Transverse colon (tissue), 4 donors: Measurements from ENCODE around the gene SLC13A3. TPM values are rescaled to one million over a fixed set of nuclear protein-coding genes. Genes with fewer than 3 reads are reported as not detected.

Experiments
- DNase-seq: peaks from one replicate; pipeline ENCODE4 v3.0.0-alpha.2; 2019
- H3K27ac ChIP-seq, 4 donors: fragments of 200-600 bp; sonication (generic); 2 replicates each; pipeline ENCODE4 v1.5.1; 2016 to 2018; ENCODE audit warnings: inconsistent platforms in 4 of 4
- H3K27me3 ChIP-seq: fragments of 200-600 bp; sonication (generic); 2 replicates; pipeline ENCODE4 v1.5.1; 2017; ENCODE audit warnings: inconsistent platforms
- H3K36me3 ChIP-seq, 4 donors: fragments of 200-600 bp; sonication (generic); 2 replicates each; pipeline ENCODE4 v1.5.1; 2017 to 2019; ENCODE audit warnings: inconsistent platforms in 4 of 4
- H3K4me1 ChIP-seq, 4 donors: fragments of 200-600 bp; sonication (generic); 2 replicates each; pipeline ENCODE4 v1.5.1; 2017 to 2020; ENCODE audit warnings: inconsistent platforms in 4 of 4
- H3K4me3 ChIP-seq, 4 donors: fragments of 200-600 bp; sonication (generic); 1 replicate in 1 of 4; 2 replicates in 3 of 4; pipeline versions ENCODE4 v1.5.1 to v1.6.1; 2017 to 2019; ENCODE audit warnings: inconsistent platforms in 4 of 4
- H3K9me3 ChIP-seq, 2 donors: fragments of 200-600 bp; sonication (generic); 2 replicates each; pipeline ENCODE4 v1.5.1; 2017 to 2019; ENCODE audit warnings: inconsistent platforms in 2 of 2
- EP300 ChIP-seq: sonication (generic); formaldehyde crosslinking; IDR thresholded peaks from one replicate; pipeline ENCODE4 v1.6.1; 2017; ENCODE audit warnings: antibody characterized with exemption, low read depth
- POLR2A ChIP-seq: fragments of 450-650 bp; IDR thresholded peaks from one replicate; pipeline ENCODE4 v1.6.1; 2016; ENCODE audit warnings: antibody characterized with exemption, mild to moderate bottlenecking, moderate library complexity
- POLR2AphosphoS5 ChIP-seq, 3 donors: sonication (generic); formaldehyde crosslinking; IDR thresholded peaks; one replicate each; pipeline ENCODE4 v1.6.1; 2016; ENCODE audit warnings: antibody characterized with exemption in 3 of 3
- WGBS, 2 donors: methylation state at CpG; one replicate each; pipeline ENCODE4 v1.1.5; 2018; ENCODE audit warnings: low coverage in 1 of 2; 5-methylcytosine and 5-hydroxymethylcytosine counted together
- in situ Hi-C, 4 donors: fragments of 200-750 bp; cut with MboI; loops; one replicate each; pipeline versions ENCODE4 v1.15.0 to v1.15.1; 2017; ENCODE audit warnings: low sequenced_read_pairs in 3 of 4, low pct_ligation_motif_present in 1 of 4, low pct_unique_long_range_greater_than_20kb in 1 of 4
- intact Hi-C: fragments of 100-400 bp; cut with DNase I; formaldehyde crosslinking; loops from one replicate; pipeline ENCODE4 v1.15.1; 2023; ENCODE audit warnings: low total_unique reads
- total RNA-seq, 4 donors: library from RNA; depleted of rRNA; stranded (reverse); fragments of >200 nt; gene quantifications; one replicate each; pipeline ENCODE4 v1.1.0, GENCODE V29; 2016
- TF ChIP-seq, protein P1 (sequence below), 5 experiments: fragments of 200-600 bp in 3 of 5; fragments of 450-650 bp in 2 of 5; sonication (generic) in 3 of 5; IDR thresholded peaks; 1 replicate in 2 of 5; 2 replicates in 3 of 5; pipeline ENCODE4 v1.5.1; 2016 to 2017; ENCODE audit warnings: antibody characterized with exemption in 5 of 5, inconsistent platforms in 3 of 5, mild to moderate bottlenecking in 2 of 5, moderate library complexity in 1 of 5

Gene SLC13A3
- total RNA-seq, 4 donors from 2014 or later = 0.14 to 0.48 TPM; not detected in 2

GRCh38 chr20:46543033-46543432, 108.2 kb downstream of the SLC13A3 start:
- Histone ChIP-seq H3K9me3 (no peaks in the 10 kb centered on the region), H3K27me3 (peaks cover 13% of the 10 kb centered on the region), H3K27ac (no peak overlapping the region), H3K36me3 (no peaks in the 10 kb centered on the region), H3K4me3 (no peak overlapping the region), H3K4me1 (peaks cover 0 to 3% (median 0%) of the 10 kb centered on the region in 4 donors)
- WGBS, 2 donors = 67 to 94% methylated on average over 3 to 4 of the region's 4 CpGs
- DNase-seq = no peak
- intact Hi-C loops = no loop called here
- TF ChIP-seq, protein P1, sequence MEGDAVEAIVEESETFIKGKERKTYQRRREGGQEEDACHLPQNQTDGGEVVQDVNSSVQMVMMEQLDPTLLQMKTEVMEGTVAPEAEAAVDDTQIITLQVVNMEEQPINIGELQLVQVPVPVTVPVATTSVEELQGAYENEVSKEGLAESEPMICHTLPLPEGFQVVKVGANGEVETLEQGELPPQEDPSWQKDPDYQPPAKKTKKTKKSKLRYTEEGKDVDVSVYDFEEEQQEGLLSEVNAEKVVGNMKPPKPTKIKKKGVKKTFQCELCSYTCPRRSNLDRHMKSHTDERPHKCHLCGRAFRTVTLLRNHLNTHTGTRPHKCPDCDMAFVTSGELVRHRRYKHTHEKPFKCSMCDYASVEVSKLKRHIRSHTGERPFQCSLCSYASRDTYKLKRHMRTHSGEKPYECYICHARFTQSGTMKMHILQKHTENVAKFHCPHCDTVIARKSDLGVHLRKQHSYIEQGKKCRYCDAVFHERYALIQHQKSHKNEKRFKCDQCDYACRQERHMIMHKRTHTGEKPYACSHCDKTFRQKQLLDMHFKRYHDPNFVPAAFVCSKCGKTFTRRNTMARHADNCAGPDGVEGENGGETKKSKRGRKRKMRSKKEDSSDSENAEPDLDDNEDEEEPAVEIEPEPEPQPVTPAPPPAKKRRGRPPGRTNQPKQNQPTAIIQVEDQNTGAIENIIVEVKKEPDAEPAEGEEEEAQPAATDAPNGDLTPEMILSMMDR (IDR thresholded peaks at IDR 0.05) = no peak
- no peak for TF ChIP-seq EP300
- TF ChIP-seq POLR2A = no peak
- no peak for TF ChIP-seq POLR2AphosphoS5 (IDR thresholded peaks at IDR 0.05)
- in situ Hi-C loops = no loop called here

DNA sequence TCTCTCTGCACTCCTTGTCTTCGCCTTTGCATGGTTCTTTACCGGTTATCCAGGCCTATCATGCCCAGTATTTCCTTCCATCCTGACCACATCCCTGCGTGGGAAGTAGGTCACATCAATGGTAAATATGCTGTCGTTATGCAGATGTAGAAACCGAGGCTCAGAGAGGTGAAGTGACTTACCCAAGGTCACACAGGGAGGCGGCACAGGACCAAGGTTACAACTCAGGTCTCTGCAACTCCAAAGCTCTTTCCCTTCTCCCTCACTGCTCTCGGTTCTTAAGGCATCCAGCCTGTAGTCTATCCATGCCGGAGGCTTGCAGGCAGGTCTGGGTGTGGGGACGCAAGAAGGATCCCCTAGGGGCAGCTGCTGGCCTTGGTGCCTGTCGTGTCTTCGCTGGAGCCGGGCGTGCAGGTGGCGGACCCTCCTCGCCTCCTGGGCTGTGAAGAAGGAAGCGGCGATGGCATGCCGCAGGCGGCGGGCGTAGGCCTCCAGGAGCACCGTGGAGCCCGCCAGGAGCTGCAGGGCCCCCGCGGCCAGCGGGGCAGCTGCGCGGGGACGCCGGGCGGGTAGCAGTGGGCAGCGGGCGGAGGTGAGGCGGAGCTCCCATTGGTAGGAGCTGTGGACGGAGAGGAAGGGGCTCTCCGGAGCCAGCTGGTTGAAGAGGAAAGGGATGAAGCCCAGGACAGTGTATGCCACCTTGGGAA, 109.9 kb downstream of the SLC13A3 start:
- DNase-seq = no peak
- in situ Hi-C loops = no loop called here
- intact Hi-C loops = no loop called here
- no peaks in the 10 kb centered on the region for H3K9me3 ChIP-seq
- peaks cover 13% of the 10 kb centered on the region for H3K27me3 ChIP-seq
- no peak overlapping the region for H3K4me3 ChIP-seq
- TF ChIP-seq, protein P1 (IDR thresholded peaks at IDR 0.05) = no peak
- TF ChIP-seq POLR2AphosphoS5 (IDR thresholded peaks at IDR 0.05) (no peak), POLR2A (no peak), EP300 (no peak)
- H3K4me1 ChIP-seq = peaks cover 0 to 3% (median 0%) of the 10 kb centered on the region in 4 donors
- no peak overlapping the region for H3K27ac ChIP-seq
- WGBS, 2 donors = 79 to 80% methylated on average over 15 to 36 of the region's 36 CpGs
- no peaks in the 10 kb centered on the region for H3K36me3 ChIP-seq

DNA sequence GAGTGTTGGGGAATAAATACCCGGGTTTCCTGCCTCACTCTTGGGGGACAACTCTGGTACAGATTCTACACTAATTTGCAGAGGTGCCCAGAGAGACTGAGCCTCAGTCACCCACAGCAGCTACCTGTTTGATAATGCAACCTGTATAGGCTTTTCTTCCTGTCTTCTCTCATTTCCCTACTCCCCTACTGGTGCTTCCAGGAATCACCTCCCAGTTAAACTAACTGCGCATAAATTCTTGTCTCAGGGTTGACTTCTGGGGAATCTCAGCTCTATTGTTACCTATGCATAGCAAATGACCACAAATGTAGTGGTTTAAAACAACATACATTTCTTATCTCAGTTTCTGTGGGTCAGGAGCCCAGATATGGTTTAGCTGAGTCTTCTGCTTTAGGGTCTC, 112.1 kb downstream of the SLC13A3 start:
- no peak overlapping the region for H3K4me3 ChIP-seq
- H3K4me1 ChIP-seq = peaks cover 0 to 3% (median 0%) of the 10 kb centered on the region in 4 donors
- H3K27me3 ChIP-seq = peaks cover 13% of the 10 kb centered on the region
- H3K36me3 ChIP-seq = no peaks in the 10 kb centered on the region
- no peaks in the 10 kb centered on the region for H3K9me3 ChIP-seq
- WGBS, 2 donors = 86 to 100% methylated on average over 1 to 2 of the region's 2 CpGs
- no peak overlapping the region for H3K27ac ChIP-seq
- DNase-seq = no peak
- TF ChIP-seq POLR2AphosphoS5 (IDR thresholded peaks at IDR 0.05) = no peak
- TF ChIP-seq, protein P1 (IDR thresholded peaks at IDR 0.05) = no peak
- no peak for TF ChIP-seq EP300
- no peak for TF ChIP-seq POLR2A
- intact Hi-C loops (no loop called here), in situ Hi-C loops (no loop called here)

- TF ChIP-seq, protein P1 (IDR thresholded peaks at IDR 0.05) = no peak
- TF ChIP-seq EP300 = no peak
- no peak for TF ChIP-seq POLR2AphosphoS5 (IDR thresholded peaks at IDR 0.05)
- TF ChIP-seq POLR2A = no peak
- Histone ChIP-seq H3K27ac (no peak overlapping the region), H3K27me3 (peaks cover 18% of the 10 kb centered on the region), H3K9me3 (no peaks in the 10 kb centered on the region), H3K36me3 (no peaks in the 10 kb centered on the region), H3K4me3 (no peak overlapping the region), H3K4me1 (no peaks in the 10 kb centered on the region)
- no peak for DNase-seq
- intact Hi-C loops = no loop called here
- in situ Hi-C loops = no loop called here
- 62% methylated on average over 4 of the region's 4 CpGs; no CpG with 5 or more reads in 1 of the 2 donors for WGBS, 2 donors
Measured at GRCh38 chr20:46530640-46531039, 120.6 kb downstream of the SLC13A3 start.
